ENCODE data around the gene SAT1. TPM values are rescaled to one million over a fixed set of nuclear protein-coding genes. Genes with fewer than 3 reads are reported as not detected.
A peak's percentile ranks its signal among the peaks of the same experiment; 100 is the strongest.

SAT1 gene
- total RNA-seq, 1 donor from 2014 or later: 108 TPM

GRCh38 chrX:23810279-23810678, 27.3 kb downstream of the SAT1 start:
- no peak for TF ChIP-seq CTCF (conservative IDR thresholded peaks at IDR 0.05)
- Mint-ChIP-seq H3K9me3 (peaks cover 4% of the 10 kb centered on the region), H3K4me1 (peaks cover 30% of the 10 kb centered on the region), H3K27ac (ENCODE audit: unreplicated experiment) (no peak overlapping the region), H3K27me3 (ENCODE audit: low read depth) (no peaks in the 10 kb centered on the region), H3K36me3 (ENCODE audit: low read depth) (no peaks in the 10 kb centered on the region), H3K4me3 (no peak overlapping the region)
- DNase-seq (ENCODE audit: low read depth, low spot score): no peak

DNA sequence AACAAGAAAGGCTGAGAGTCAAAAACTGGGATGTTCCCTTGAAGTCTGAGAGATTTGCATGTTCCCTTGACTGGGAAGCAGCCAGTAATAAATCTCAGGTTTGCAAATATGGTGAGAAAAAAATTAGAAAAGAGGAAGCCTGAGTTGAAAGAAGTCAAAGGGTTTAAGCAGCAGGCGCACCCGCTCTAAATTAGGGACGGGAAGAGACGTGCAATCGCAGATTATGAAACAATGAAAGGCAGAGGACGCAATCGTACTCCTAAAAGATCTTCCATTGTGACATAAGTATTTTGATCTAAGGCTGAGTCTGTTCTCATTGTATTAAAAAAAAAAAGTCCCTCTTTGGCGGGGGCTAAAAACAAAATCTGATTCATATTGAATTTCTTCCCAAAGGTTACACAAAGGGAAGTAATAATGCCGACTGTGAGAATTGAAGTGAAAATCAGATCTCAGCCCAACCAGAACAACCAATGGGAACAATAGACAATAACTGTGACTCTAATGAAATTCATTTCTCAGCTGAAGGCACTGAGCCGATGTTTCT, 28.2 kb downstream of the SAT1 start:
- no peak for DNase-seq (ENCODE audit: low read depth, low spot score)
- Mint-ChIP-seq H3K9me3 (peaks cover 4% of the 10 kb centered on the region), H3K27ac (ENCODE audit: unreplicated experiment) (peak overlapping the region; percentile 48), H3K36me3 (ENCODE audit: low read depth) (no peaks in the 10 kb centered on the region), H3K4me3 (no peak overlapping the region), H3K27me3 (ENCODE audit: low read depth) (no peaks in the 10 kb centered on the region), H3K4me1 (peaks cover 27% of the 10 kb centered on the region)
- TF ChIP-seq CTCF (conservative IDR thresholded peaks at IDR 0.05): no peak

- no peak overlapping the region for H3K4me3 Mint-ChIP-seq
- no peak overlapping the region for H3K27ac Mint-ChIP-seq (ENCODE audit: unreplicated experiment)
- no peaks in the 10 kb centered on the region for H3K36me3 Mint-ChIP-seq (ENCODE audit: low read depth)
- no peak for TF ChIP-seq CTCF (conservative IDR thresholded peaks at IDR 0.05)
- no peaks in the 10 kb centered on the region for H3K27me3 Mint-ChIP-seq (ENCODE audit: low read depth)
- H3K9me3 Mint-ChIP-seq: peaks cover 4% of the 10 kb centered on the region
- no peak for DNase-seq (ENCODE audit: low read depth, low spot score)
- peaks cover 27% of the 10 kb centered on the region for H3K4me1 Mint-ChIP-seq
Measured at GRCh38 chrX:23811656-23812055, 28.7 kb downstream of the SAT1 start.

DNA sequence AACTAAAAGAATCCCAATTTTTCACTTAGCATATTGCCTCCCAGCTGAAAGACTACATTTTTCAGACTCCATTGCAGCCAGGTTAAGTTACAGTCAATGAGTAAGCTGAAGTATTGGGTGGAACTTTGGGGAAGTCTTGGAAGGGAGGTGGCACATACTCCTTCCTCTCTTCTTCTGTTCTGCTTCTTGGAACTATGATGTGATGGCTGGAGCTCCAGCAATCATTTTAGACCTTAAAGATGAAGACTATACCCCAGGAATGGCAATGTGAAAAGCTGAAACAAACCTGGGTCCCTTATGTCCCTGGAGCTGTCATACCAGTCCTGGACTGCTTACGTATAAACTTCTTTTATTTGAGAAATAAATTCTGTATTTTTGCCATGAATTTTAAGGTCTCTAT, 30.8 kb downstream of the SAT1 start:
- H3K27ac Mint-ChIP-seq (ENCODE audit: unreplicated experiment): no peak overlapping the region
- H3K36me3 Mint-ChIP-seq (ENCODE audit: low read depth): no peaks in the 10 kb centered on the region
- DNase-seq (ENCODE audit: low read depth, low spot score): no peak
- no peak overlapping the region for H3K4me3 Mint-ChIP-seq
- H3K27me3 Mint-ChIP-seq (ENCODE audit: low read depth): no peaks in the 10 kb centered on the region
- peaks cover 4% of the 10 kb centered on the region for H3K9me3 Mint-ChIP-seq
- H3K4me1 Mint-ChIP-seq: peaks cover 19% of the 10 kb centered on the region
- TF ChIP-seq CTCF (conservative IDR thresholded peaks at IDR 0.05): no peak

DNA sequence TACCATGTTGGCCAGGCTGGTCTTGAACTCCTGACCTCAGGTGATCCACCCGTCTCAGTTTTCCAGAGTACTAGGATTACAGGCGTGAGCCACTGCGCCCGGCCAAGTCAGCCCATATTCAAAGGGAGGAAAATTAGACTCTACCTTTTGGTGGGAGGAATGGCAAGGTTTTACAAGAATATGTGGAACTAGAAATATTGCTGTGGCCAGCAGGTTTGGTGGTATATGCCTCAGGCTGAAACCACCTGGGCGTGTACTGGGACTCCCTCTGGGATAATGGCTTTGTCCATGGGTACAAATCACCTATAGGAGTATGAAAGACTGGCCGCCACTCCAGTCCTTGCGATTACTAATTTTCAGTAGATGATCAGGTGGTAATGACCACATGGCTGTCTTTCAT, 32.4 kb downstream of the SAT1 start:
- no peaks in the 10 kb centered on the region for H3K36me3 Mint-ChIP-seq (ENCODE audit: low read depth)
- no peak overlapping the region for H3K4me3 Mint-ChIP-seq
- H3K9me3 Mint-ChIP-seq: peaks cover 4% of the 10 kb centered on the region

More for the DNA sequence above, 32.4 kb downstream of the SAT1 start:
- no peak for TF ChIP-seq CTCF (conservative IDR thresholded peaks at IDR 0.05)
- no peaks in the 10 kb centered on the region for H3K27me3 Mint-ChIP-seq (ENCODE audit: low read depth)
- peaks cover 19% of the 10 kb centered on the region for H3K4me1 Mint-ChIP-seq
- DNase-seq (ENCODE audit: low read depth, low spot score): no peak
- H3K27ac Mint-ChIP-seq (ENCODE audit: unreplicated experiment): peak overlapping the region; percentile 91

All from neural crest cell (in vitro differentiated cells).